GM03348 (cell line): Measurements from ENCODE around the gene TMEM121.

Experiments used
- DNase-seq: peaks from one replicate; pipeline ENCODE4 v3.0.0; 2012; ENCODE audit warnings: low spot score

The TMEM121 gene

GRCh38 chr14:105498430-105499255 is 27.7 kb upstream of the TMEM121 start:
- DNase-seq = no peak

- DNase-seq = no peak
Measured at GRCh38 chr14:105499256-105500035, 26.9 kb upstream of the TMEM121 start.

- DNase-seq = no peak
Measured at GRCh38 chr14:105500036-105500725, 26.2 kb upstream of the TMEM121 start.

GRCh38 chr14:105500726-105501101 is 25.7 kb upstream of the TMEM121 start:
- DNase-seq = no peak

- DNase-seq = no peak
Measured at GRCh38 chr14:105501504-105502291, 24.7 kb upstream of the TMEM121 start.

- DNase-seq = no peak
Measured at GRCh38 chr14:105502446-105503295, 23.7 kb upstream of the TMEM121 start.

- DNase-seq = no peak
Measured at GRCh38 chr14:105503296-105503640, 23.1 kb upstream of the TMEM121 start.

- DNase-seq = no peak
Measured at GRCh38 chr14:105503935-105504692, 22.3 kb upstream of the TMEM121 start.

- no peak for DNase-seq
Measured at GRCh38 chr14:105505101-105505500, 21.3 kb upstream of the TMEM121 start.

GRCh38 chr14:105507247-105507646 is 19.1 kb upstream of the TMEM121 start:
- DNase-seq = no peak

- no peak for DNase-seq
Measured at GRCh38 chr14:105508069-105508468, 18.3 kb upstream of the TMEM121 start.

GRCh38 chr14:105508601-105509000 is 17.8 kb upstream of the TMEM121 start:
- no peak for DNase-seq

- DNase-seq = no peak
Measured at GRCh38 chr14:105517096-105517495, 9.3 kb upstream of the TMEM121 start.

GRCh38 chr14:105519946-105520698 is 6.3 kb upstream of the TMEM121 start:
- no peak for DNase-seq

- peak; percentile 17 for DNase-seq
Measured at GRCh38 chr14:105525326-105525725, 1.1 kb upstream of the TMEM121 start.

- DNase-seq = peak; percentile 42
Measured at GRCh38 chr14:105526776-105527380, 495 bp downstream of the TMEM121 start.

GRCh38 chr14:105527381-105527825 is 1.0 kb downstream of the TMEM121 start:
- DNase-seq = no peak

GRCh38 chr14:105527826-105528585 is 1.6 kb downstream of the TMEM121 start:
- peak; percentile 97 for DNase-seq
